Fibroblast of pulmonary artery (primary cell): ENCODE results near the gene TNNT2.

Experiments used
- DNase-seq: peaks from one replicate; pipeline ENCODE4 v3.0.0-alpha.2; 2010; ENCODE audit warnings: low read depth
- H3K4me3 ChIP-seq: replicated peaks from 2 replicates; pipeline ENCODE4 v1.5.1; 2011; ENCODE audit warnings: low read depth, mild to moderate bottlenecking, control low read depth, low read length, moderate library complexity
- TF ChIP-seq, protein P1 (sequence below): IDR thresholded peaks from 2 replicates; pipeline ENCODE4 v1.5.1; 2011; ENCODE audit warnings: mild to moderate bottlenecking, control low read depth, low read length, inconsistent platforms; ENCODE audit errors: missing control alignments

The TNNT2 gene

DNA sequence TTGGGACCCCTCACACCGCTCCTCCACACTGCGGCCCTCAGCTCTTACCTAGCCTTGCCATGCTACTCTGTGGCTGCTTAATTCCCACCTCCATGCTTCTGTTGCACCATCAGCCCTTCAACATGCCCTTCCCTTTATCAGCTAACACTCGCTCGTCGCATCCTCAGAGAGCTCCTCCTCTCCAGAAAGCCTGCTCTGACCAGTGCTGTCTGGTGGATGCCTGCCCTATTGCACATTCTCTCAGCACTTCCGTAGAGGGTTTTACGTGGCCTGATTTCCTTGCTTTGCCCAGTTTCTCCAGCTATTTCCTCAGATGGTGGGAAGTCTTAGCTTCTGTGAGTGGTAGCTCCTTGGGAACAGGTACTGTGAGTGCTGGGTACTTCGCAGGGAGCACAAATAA is 32.0 kb upstream of the TNNT2 start:
- peak; percentile 17 for DNase-seq
- TF ChIP-seq, protein P1, sequence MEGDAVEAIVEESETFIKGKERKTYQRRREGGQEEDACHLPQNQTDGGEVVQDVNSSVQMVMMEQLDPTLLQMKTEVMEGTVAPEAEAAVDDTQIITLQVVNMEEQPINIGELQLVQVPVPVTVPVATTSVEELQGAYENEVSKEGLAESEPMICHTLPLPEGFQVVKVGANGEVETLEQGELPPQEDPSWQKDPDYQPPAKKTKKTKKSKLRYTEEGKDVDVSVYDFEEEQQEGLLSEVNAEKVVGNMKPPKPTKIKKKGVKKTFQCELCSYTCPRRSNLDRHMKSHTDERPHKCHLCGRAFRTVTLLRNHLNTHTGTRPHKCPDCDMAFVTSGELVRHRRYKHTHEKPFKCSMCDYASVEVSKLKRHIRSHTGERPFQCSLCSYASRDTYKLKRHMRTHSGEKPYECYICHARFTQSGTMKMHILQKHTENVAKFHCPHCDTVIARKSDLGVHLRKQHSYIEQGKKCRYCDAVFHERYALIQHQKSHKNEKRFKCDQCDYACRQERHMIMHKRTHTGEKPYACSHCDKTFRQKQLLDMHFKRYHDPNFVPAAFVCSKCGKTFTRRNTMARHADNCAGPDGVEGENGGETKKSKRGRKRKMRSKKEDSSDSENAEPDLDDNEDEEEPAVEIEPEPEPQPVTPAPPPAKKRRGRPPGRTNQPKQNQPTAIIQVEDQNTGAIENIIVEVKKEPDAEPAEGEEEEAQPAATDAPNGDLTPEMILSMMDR, result no peak
- H3K4me3 ChIP-seq, result no peak overlapping the region

GRCh38 chr1:201408834-201409200 is 31.3 kb upstream of the TNNT2 start:
- no peak overlapping the region for H3K4me3 ChIP-seq
- no peak for DNase-seq
- TF ChIP-seq, protein P1, result no peak

DNA sequence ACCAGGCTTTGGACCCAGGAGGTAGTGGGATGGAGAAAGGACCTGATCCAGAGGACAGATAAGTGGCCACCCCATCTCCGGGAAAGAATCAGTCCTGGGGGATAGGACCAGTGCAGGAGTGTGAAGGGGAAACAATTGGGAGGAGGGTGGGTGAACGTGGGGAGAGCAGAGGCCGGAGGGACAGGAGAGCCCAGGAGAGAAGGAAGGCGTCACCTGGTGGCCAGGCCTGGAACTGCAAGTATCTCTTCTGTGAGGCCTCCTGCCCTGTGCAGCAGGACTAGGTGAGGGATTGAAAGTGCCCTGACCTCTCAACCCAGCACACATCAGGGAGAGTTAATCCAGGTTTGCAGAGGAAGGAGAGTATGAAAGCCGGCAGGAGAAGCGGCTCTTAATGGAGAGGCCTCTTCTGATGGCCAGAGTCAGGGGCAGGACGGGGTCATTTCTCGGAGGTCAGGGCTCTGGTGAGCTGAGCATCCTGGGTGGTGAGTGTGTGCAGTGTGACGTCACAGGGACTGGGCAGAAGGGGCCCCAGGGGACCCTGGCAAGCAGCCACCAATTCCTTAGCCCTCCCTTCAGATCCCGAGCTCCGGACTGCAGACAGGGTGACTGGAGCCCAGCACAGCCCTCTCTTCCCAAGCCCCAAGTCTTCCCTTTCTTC is 30.8 kb upstream of the TNNT2 start:
- H3K4me3 ChIP-seq, result no peak overlapping the region
- TF ChIP-seq, protein P1, result no peak

DNA sequence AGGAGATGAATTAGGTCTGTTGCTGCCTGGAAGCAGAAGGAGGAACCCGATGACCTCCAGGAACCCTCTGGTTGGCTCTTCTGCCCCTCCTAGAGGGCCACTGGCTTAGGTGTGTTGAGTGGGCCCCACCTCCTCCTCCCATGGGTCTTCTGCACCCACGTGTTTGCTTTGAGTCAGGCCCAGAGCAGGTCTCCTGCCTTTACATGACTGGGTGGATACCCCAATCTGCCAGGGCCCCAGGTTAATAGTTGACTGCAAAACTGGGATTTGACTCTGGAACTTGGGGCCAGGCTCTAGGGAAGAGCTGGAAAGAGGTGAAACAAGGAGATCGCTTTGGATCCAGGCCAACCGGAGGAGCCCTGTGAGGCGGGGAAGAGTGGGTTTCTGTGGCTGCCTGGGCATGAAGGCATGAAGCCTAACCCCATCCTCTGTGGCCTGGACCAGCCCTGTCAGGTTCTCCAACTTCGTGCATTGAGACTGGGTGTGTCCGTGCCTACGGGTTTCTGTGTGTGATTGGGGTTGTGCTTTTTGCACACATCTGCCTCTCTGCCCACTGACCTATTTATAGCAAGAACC is 29.4 kb upstream of the TNNT2 start:
- DNase-seq, result no peak
- TF ChIP-seq, protein P1, result no peak
- no peak overlapping the region for H3K4me3 ChIP-seq

More for the DNA sequence above, 30.8 kb upstream of the TNNT2 start:
- peak; percentile 74 for DNase-seq

- DNase-seq, result no peak
- TF ChIP-seq, protein P1, result no peak
- H3K4me3 ChIP-seq, result no peak overlapping the region
These were observed 28.0 kb upstream of the TNNT2 start for GRCh38 chr1:201405484-201405831.

DNA sequence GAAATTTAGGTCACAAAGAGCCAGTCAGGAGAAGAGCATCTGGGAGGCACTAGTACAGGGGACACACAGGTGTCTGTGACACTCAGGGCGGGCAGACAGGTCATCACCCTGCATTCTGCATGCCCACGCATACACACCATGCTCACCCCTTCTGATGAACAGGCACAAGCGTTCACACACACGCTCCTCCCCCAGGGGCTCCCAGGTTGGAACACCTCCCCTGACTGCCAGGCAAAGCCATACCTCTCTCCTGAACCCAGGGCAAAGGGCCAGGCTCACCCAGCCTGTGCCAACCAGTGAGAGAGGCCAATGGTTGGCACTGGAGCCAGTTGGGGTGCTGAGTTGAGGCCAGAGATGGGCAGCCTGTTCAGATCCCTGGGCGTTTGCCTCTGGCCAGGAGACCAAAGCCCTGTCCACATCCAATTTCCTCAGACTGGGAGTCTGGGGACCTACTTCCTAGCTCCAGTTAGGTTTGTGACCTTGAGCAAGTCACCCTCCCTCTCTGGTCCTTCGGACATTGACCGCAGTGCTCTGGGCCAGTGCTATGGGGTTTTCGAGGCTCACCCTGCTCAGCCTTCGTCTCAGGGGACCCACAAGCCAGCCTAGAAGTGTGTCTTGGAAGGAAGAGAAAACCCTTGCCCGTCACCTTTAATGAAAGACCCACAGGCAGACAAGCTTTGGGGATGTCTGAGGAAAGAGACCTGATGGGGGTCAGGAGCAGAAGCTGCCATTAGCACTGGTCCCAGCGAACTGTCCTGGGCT is 27.4 kb upstream of the TNNT2 start:
- TF ChIP-seq, protein P1, result no peak
- no peak for DNase-seq
- H3K4me3 ChIP-seq, result no peak overlapping the region
